A673 (cell line): ENCODE results near the gene VANGL2. TPM values are rescaled to one million over a fixed set of nuclear protein-coding genes. Genes with fewer than 3 reads are reported as not detected.

Experiments
- BruUV-seq: library from RNA; stranded (reverse); fragments of 400-500 nt; replicated peaks from 2 replicates; lab custom pipeline; 2021; lab: Mats Ljungman, UMichigan
- CTCF ChIA-PET: fragments of 300-600 bp; sonication (Branson Sonifier 250); formaldehyde crosslinking; loops from one replicate; lab custom pipeline; 2022; ENCODE audit warnings: antibody characterized with exemption; lab: Charles Lee
- POLR2A ChIA-PET: fragments of 300-600 bp; sonication (Branson Sonifier 250); formaldehyde crosslinking; loops from one replicate; lab custom pipeline; 2022; ENCODE audit warnings: antibody characterized with exemption; ENCODE audit not compliant: low non-redundant PET; lab: Charles Lee
- DNase-seq: peaks from one replicate; pipeline ENCODE4 v3.0.0-alpha.2; 2015; ENCODE audit warnings: low spot score
- H3K27ac ChIP-seq: fragments of 200-600 bp; sonication (generic); 2 replicates; pipeline ENCODE4 v1.5.1; 2016; ENCODE audit warnings: mixed run types, low read depth, mild to moderate bottlenecking, mixed read lengths, antibody characterized with exemption, low read length; ENCODE audit not compliant: poor library complexity, severe bottlenecking
- H3K27me3 ChIP-seq: fragments of 200-600 bp; sonication (generic); replicated peaks from 2 replicates; pipeline ENCODE4 v1.6.1; 2017; ENCODE audit warnings: mixed run types, low read depth, mild to moderate bottlenecking, mixed read lengths, antibody characterized with exemption, low read length; ENCODE audit not compliant: insufficient read depth, poor library complexity
- H3K36me3 ChIP-seq: fragments of 200-600 bp; sonication (generic); 2 replicates; pipeline ENCODE4 v1.6.1; 2016; ENCODE audit warnings: mixed run types, mild to moderate bottlenecking, mixed read lengths, antibody characterized with exemption, low read length; ENCODE audit not compliant: insufficient read depth, poor library complexity, severe bottlenecking
- H3K4me1 ChIP-seq: fragments of 200-600 bp; sonication (generic); 2 replicates; pipeline ENCODE4 v1.6.1; 2017; ENCODE audit warnings: mixed run types, mild to moderate bottlenecking, mixed read lengths, antibody characterized with exemption, low read length; ENCODE audit not compliant: insufficient read depth, poor library complexity, severe bottlenecking
- H3K4me3 ChIP-seq: fragments of 200-600 bp; sonication (generic); 2 replicates; pipeline ENCODE4 v1.5.1; 2016; ENCODE audit warnings: low read depth, mixed run types, mild to moderate bottlenecking, mixed read lengths, low read length; ENCODE audit not compliant: poor library complexity, severe bottlenecking
- H3K9me3 ChIP-seq: fragments of 200-600 bp; sonication (generic); 2 replicates; pipeline ENCODE4 v1.6.1; 2016; ENCODE audit warnings: mixed run types, low read depth, mild to moderate bottlenecking, mixed read lengths, antibody characterized with exemption, low read length; ENCODE audit not compliant: poor library complexity, severe bottlenecking
- CTCF ChIP-seq: fragments of 300-800, 200-600 bp; sonication (generic); conservative IDR thresholded peaks from 2 replicates; pipeline ENCODE4 v1.5.1; 2017; ENCODE audit warnings: low read depth, mild to moderate bottlenecking, antibody characterized with exemption, low read length, moderate library complexity, mixed read lengths
- EZH2 ChIP-seq: fragments of 200-600 bp; sonication (generic); IDR thresholded peaks from 2 replicates; pipeline ENCODE4 v1.6.1; 2017; ENCODE audit warnings: borderline replicate concordance, low read depth, mild to moderate bottlenecking, mixed read lengths, antibody characterized with exemption, low read length; ENCODE audit not compliant: poor library complexity, severe bottlenecking
- intact Hi-C: fragments of 100-400 bp; cut with micrococcal nuclease; formaldehyde crosslinking; loops from one replicate; pipeline ENCODE4 v1.10.0; 2022; ENCODE audit not compliant: unreplicated experiment
- total RNA-seq: library from RNA; stranded (reverse); gene quantifications from 2 replicates; pipeline ENCODE4 v1.2.3, GENCODE V29; 2021

Gene VANGL2
- total RNA-seq, 1 experiment from 2014 or later: 20.9 TPM

DNA sequence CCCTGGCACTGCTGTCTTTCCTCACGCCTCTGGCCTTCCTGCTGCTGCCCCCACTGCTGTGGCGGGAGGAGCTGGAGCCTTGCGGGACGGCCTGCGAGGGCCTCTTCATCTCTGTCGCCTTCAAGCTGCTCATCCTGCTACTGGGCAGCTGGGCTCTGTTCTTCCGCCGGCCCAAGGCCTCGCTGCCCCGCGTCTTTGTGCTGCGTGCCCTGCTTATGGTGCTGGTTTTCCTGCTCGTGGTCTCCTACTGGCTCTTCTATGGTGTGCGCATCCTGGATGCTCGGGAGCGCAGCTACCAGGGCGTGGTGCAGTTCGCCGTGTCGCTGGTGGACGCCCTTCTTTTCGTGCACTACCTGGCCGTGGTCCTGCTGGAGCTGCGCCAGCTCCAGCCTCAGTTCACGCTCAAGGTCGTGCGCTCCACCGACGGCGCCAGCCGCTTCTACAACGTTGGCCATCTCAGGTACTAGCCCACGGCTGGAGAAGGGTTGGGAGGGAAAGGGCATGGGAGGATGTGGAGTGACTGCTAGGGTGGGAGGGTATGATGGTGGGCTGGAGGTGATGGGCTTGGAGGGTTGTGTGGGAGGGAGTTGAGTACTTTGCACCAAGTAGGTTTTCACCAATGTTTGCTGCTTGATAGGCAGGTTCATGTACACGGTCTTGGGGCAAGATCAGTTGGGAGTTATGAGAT, 18.9 kb downstream of the VANGL2 start:
- CTCF ChIA-PET: no interaction called here
- H3K36me3 ChIP-seq: no peaks in the 10 kb centered on the region
- BruUV-seq: no TSS peak
- POLR2A ChIA-PET: no interaction called here
- no peaks in the 10 kb centered on the region for H3K4me1 ChIP-seq
- TF ChIP-seq EZH2 (no peak), CTCF (no peak)
- no peaks in the 10 kb centered on the region for H3K9me3 ChIP-seq
- H3K4me3 ChIP-seq: no peak overlapping the region
- DNase-seq: no peak
- H3K27me3 ChIP-seq: no peaks in the 10 kb centered on the region
- intact Hi-C loops: no loop called here
- no peak overlapping the region for H3K27ac ChIP-seq

GRCh38 chr1:160419838-160420169, 19.4 kb downstream of the VANGL2 start:
- Histone ChIP-seq H3K9me3 (no peaks in the 10 kb centered on the region), H3K36me3 (no peaks in the 10 kb centered on the region), H3K27me3 (no peaks in the 10 kb centered on the region), H3K27ac (no peak overlapping the region), H3K4me3 (no peak overlapping the region), H3K4me1 (no peaks in the 10 kb centered on the region)
- ChIA-PET CTCF (no interaction called here), POLR2A (no interaction called here)
- no peak for DNase-seq
- no peak for TF ChIP-seq EZH2
- no peak for TF ChIP-seq CTCF
- intact Hi-C loops: no loop called here
- no TSS peak for BruUV-seq

GRCh38 chr1:160420881-160421842, 20.8 kb downstream of the VANGL2 start:
- no peak overlapping the region for H3K27ac ChIP-seq
- ChIA-PET POLR2A (no interaction called here), CTCF (no interaction called here)
- H3K36me3 ChIP-seq: peaks cover 3% of the 10 kb centered on the region
- no peaks in the 10 kb centered on the region for H3K9me3 ChIP-seq
- H3K27me3 ChIP-seq: no peaks in the 10 kb centered on the region
- DNase-seq: no peak
- no peak for TF ChIP-seq EZH2
- no peak for TF ChIP-seq CTCF
- H3K4me3 ChIP-seq: no peak overlapping the region
- intact Hi-C loops: no loop called here
- H3K4me1 ChIP-seq: no peaks in the 10 kb centered on the region
- BruUV-seq: no TSS peak
